ENCODE data around the gene MMP15. TPM values are rescaled to one million over a fixed set of nuclear protein-coding genes. Genes with fewer than 3 reads are reported as not detected.
"Not testable (repeated sequence)": the region's sequence is repeated elsewhere in the genome, so short reads cannot be mapped to it uniquely, and the experiment has no call there.

MMP15 gene
- total RNA-seq, result 0.95 and 1.2 TPM in 2 replicates

- intact Hi-C loops (cut with micrococcal nuclease), result loop anchor here (2.0 kb wide), 1 partner anchor 103 kb away; the partner anchor contains the start of gene CFAP20
Measured at GRCh38 chr16:58025351-58026138, at the start of gene MMP15. Gene MMP15, plus strand, starts transcription at chr16:58025754. Its CDS starts 597 bp downstream, at chr16:58026351.

DNA sequence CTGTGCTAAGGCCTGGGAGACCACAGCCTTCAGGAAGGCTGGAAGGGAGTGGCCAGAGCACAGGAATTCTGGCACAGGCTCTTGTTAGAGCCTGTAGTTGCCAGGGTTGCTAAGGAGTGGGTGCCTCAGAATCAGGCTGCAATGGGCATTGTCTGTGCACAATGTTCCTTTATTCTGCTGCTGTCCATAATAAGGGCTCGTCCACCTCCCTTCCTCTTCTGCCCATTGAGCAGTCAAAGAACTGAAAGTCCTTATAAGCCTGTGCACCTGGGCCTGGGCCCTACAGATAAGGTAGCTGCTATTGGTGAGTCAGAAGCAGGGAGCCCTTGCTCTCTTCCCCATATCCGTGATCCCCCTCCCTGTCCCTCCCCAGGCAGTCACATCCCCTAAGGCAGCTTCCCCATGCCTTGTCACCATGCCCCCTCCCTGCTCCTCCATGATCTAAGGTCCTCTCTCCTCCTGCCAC is 49.2 kb upstream of the MMP15 start:
- intact Hi-C loops (cut with micrococcal nuclease), result no loop called here

GRCh38 chr16:57977418-57978069 is 48.0 kb upstream of the MMP15 start:
- intact Hi-C loops (cut with micrococcal nuclease), result no loop called here

DNA sequence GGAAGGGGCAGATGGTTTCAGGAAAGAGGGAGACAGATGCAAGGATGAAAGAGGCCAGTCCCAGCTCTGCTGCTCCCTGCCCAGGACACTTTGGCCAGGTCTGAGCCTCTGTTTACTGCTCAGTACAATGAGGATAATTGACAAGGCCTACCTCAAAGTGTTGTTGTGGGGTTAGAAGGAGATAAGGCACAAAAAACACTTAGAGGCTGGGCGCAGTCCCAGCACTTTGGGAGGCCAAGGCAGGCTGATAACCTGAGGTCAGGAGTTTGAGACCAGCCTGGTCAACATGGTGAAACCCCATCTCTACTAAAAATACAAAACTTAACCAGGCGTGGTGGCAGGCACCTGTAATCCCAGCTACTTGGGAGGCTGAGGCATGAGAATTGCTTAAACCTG is 47.5 kb upstream of the MMP15 start:
- intact Hi-C loops (cut with micrococcal nuclease), result not testable (repeated sequence)

DNA sequence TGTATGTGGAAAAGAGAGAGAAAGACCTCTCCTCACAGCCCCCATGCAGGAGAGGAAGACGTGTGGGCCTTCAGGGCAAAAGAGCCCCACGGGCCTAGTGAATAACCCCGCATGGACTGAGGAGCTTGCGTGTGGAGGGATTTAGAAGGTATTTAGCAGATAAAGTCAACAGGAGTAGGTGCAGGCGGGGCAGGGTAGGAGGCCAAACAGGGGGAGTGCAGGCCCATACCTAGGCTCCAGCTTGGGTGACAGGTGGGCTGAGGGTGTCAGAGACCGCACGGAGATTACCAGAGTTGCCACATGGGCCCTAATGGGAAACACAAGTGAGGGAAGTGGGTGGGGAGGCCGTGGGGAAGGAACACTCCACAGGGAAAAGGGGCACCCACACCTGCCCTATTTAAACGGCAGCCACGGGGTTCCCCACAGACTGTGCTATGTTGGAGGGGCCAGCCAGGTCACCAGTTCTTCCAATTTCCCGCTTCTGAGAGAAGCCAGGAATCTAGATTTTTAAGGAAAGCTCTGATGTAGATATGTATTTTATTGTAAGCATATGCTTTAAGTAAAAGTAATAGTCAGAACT is 46.5 kb upstream of the MMP15 start:
- intact Hi-C loops (cut with micrococcal nuclease), result no loop called here

DNA sequence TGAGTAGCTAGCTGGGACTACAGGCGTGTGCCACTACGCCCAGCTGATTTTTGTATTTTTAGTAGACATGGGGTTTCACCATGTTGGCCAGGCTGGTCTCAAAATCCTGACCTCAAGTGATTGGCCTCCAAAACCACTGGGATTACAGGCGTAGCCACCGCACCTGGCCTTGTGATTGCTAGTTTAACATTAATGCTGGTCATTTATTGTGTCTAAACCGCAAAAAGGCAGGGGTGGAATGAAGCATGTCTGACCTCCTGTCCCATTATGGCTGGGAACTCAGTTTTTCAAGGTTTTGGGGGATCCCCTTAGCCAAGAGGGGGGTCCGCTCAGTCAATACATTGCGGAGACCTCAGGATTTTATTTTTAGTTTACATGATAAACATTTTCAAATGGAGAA is 43.9 kb upstream of the MMP15 start:
- intact Hi-C loops (cut with micrococcal nuclease), result no loop called here

GRCh38 chr16:57982385-57982784 is 43.2 kb upstream of the MMP15 start:
- intact Hi-C loops (cut with micrococcal nuclease), result no loop called here

- intact Hi-C loops (cut with micrococcal nuclease), result loop anchor here (1.0 to 5.0 kb wide), 2 partner anchors 17 to 182 kb away; partner anchors contain the start of genes KIFC3 and USB1
Measured at GRCh38 chr16:57984443-57985203, 40.9 kb upstream of the MMP15 start.

DNA sequence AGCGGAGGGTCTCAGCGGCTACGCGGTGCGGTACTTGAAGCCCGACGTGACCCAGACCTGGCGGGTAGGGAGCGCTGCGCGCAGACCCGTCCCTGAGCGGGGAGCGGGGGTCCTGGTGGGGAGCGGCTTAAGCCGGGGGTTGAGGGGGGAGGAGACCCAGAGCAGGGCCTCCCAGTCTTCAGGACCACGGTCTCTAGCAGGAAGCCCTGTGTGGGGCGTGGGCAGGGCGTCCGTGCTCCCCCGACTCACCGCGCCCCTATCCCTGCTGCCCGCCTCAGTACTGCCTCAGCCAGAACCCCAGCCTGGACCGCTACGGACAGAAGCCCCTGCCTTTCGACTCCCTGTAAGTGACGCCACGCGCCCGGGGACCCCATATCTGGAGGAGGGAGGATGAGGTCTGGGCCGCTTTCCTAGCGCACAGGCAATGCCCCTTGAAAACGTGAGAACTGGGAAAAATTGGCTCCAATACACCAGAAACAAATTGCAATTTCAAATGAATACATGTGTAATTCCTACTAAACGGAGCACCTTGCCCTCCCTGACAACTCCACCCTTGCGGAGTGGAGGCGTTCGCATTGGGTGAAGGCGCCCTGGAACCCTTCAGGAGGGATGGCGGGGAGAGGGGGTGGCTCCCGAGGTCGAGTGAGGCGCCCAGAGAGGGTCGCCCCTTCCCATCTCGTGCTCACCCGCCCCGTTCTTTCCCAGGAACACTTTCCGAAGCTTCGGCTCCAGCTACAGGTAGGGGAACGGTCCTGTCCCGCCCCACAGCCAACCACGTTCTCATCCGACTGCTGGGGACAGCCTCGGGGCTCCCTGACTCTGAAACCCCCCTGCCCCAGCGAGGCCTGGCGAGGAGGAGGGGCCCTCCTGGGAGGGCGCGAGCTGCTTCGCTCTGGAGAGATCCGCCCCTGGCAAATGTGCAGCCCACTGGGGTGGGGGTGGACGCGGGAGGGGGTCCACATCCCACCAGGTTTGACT is 40.1 kb upstream of the MMP15 start:
- intact Hi-C loops (cut with micrococcal nuclease), result loop anchor here (1.0 to 5.0 kb wide), 2 partner anchors 16 to 183 kb away; partner anchors contain the start of genes KIFC3 and USB1

DNA sequence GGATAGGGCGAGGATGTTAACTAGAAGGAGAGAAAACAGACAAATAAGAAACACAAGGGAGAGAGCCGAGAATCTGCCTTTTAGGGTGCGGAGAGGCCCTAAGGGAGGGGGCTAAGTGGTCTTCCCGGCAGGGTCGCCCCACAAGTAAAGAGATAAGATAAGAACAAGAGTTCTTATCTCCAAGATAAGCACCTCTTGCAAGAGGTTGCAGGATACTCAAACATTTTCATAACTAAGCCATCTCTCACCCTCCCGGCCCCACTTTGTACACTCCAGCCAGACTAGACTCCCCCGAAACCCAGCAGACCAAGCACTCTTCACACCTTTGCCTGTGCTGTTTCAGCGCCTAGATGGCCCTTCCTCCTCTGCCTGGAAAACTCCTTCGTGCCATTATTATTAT is 39.4 kb upstream of the MMP15 start:
- intact Hi-C loops (cut with micrococcal nuclease), result loop anchor here (5.0 kb wide), 1 partner anchor 184 kb away; the partner anchor contains the start of gene KIFC3

GRCh38 chr16:57987441-57988177 is 37.9 kb upstream of the MMP15 start:
- intact Hi-C loops (cut with micrococcal nuclease), result loop anchor here (5.0 kb wide), 1 partner anchor 185 kb away; the partner anchor contains the start of gene KIFC3

- intact Hi-C loops (cut with micrococcal nuclease), result loop anchor here (5.0 kb wide), 1 partner anchor 187 kb away; the partner anchor contains the start of gene KIFC3
Measured at GRCh38 chr16:57988929-57989328, 36.6 kb upstream of the MMP15 start.

DNA sequence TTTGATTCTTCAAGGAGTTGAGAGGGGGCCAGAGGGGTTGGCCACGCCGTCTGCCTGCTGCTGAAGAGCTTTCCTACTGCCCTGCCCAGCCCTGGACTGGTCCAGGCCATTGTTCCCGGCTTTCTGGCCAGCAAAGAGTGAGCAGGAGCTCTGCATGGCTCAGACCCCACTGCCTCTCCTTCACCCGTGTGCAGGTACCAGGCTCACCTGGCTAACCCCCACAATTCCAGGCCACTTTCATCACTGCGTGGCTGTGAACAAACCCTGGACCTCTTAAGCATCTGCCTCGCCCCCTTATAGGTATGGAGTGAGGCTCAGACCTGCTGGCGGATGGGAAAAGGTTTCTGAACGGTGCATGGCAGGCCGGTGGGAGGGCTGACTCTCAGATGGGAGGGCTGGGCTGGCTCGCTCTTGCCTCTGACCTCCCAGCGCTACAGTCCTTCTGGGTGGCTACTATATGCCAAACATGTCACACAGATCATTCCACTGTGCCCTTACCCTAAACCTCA is 33.9 kb upstream of the MMP15 start:
- intact Hi-C loops (cut with micrococcal nuclease), result no loop called here

GRCh38 chr16:57992084-57992483 is 33.5 kb upstream of the MMP15 start:
- intact Hi-C loops (cut with micrococcal nuclease), result no loop called here

- intact Hi-C loops (cut with micrococcal nuclease), result no loop called here
Measured at GRCh38 chr16:57993438-57993837, 32.1 kb upstream of the MMP15 start.

DNA sequence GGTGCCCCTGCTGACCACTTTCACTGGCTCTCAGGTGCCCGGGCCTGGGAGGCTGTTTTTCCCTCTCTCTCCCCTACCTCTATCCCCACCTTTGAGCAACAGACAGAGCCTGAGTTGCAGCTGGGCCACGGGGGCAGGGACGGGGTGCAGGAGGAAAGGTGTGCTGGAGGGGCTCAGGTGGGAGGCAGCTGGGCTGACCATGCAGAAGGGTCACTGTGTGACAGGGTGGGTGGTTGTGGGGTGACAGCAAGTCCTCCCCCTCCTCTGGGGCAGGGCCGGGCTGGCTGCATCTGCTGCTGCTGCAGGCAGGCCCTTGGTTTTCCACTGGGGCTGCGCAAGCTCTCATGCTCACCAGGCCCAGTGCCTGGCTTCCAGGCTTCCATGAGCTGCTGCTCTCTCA is 31.7 kb upstream of the MMP15 start:
- intact Hi-C loops (cut with micrococcal nuclease), result no loop called here

GRCh38 chr16:57994361-57994760 is 31.2 kb upstream of the MMP15 start:
- intact Hi-C loops (cut with micrococcal nuclease), result no loop called here

DNA sequence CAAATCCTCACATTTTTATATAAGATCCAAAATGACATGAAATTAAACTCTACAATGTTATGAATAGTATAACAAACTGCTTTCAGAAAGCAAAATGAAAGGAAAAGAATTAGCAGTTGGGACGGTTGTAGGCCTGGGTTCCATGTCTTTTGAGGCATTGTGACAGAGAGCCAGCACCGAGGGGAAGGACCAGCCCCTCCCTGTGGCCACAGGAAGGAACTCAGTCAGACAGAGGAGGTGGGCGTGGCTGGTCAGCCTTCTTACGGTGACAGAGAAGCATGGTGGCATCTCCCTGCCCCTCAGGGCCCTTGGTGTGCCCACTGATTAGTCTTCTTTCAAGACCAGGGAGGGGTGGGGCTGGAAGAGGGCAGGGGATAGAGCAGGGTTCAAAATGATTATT is 30.8 kb upstream of the MMP15 start:
- intact Hi-C loops (cut with micrococcal nuclease), result no loop called here

Data from T-helper 2 cell treated with Interferon-gamma antibody and Interleukin-4, amounts not matched to agents 100 ng/mL and 5 ng/mL, for 36 hours (primary cell).